Measurements from ENCODE around the gene TFAP2C. TPM values are rescaled to one million over a fixed set of nuclear protein-coding genes. Genes with fewer than 3 reads are reported as not detected.

The TFAP2C gene
- total RNA-seq, 1 donor from 2014 or later = 92.9 TPM

GRCh38 chr20:56592817-56593216 lies 36.3 kb upstream of the TFAP2C start:
- Mint-ChIP-seq H3K36me3 (ENCODE audit: unreplicated experiment) (no peaks in the 10 kb centered on the region), H3K27me3 (ENCODE audit: unreplicated experiment) (peaks cover 13% of the 10 kb centered on the region), H3K9me3 (ENCODE audit: unreplicated experiment) (no peaks in the 10 kb centered on the region), H3K4me3 (ENCODE audit: unreplicated experiment) (no peak overlapping the region), H3K4me1 (ENCODE audit: unreplicated experiment) (no peaks in the 10 kb centered on the region), H3K27ac (ENCODE audit: unreplicated experiment) (no peak overlapping the region)
- no peak for DNase-seq (ENCODE audit: extremely low spot score, unreplicated experiment)
- TF ChIP-seq CTCF (IDR thresholded peaks at IDR 0.05) = no peak

GRCh38 chr20:56595746-56596475 lies 33.2 kb upstream of the TFAP2C start:
- Mint-ChIP-seq H3K4me1 (ENCODE audit: unreplicated experiment) (no peaks in the 10 kb centered on the region), H3K27ac (ENCODE audit: unreplicated experiment) (no peak overlapping the region)
- no peak for DNase-seq (ENCODE audit: extremely low spot score, unreplicated experiment)

GRCh38 chr20:56601166-56601565 lies 27.9 kb upstream of the TFAP2C start:
- H3K4me3 Mint-ChIP-seq (ENCODE audit: unreplicated experiment) = no peak overlapping the region
- DNase-seq (ENCODE audit: extremely low spot score, unreplicated experiment) = no peak
- no peaks in the 10 kb centered on the region for H3K4me1 Mint-ChIP-seq (ENCODE audit: unreplicated experiment)
- H3K27ac Mint-ChIP-seq (ENCODE audit: unreplicated experiment) = no peak overlapping the region
- TF ChIP-seq CTCF (IDR thresholded peaks at IDR 0.05) = no peak
- H3K27me3 Mint-ChIP-seq (ENCODE audit: unreplicated experiment) = peaks cover 9% of the 10 kb centered on the region
- no peaks in the 10 kb centered on the region for H3K36me3 Mint-ChIP-seq (ENCODE audit: unreplicated experiment)
- no peaks in the 10 kb centered on the region for H3K9me3 Mint-ChIP-seq (ENCODE audit: unreplicated experiment)

More at GRCh38 chr20:56595746-56596475, 33.2 kb upstream of the TFAP2C start:
- no peak overlapping the region for H3K4me3 Mint-ChIP-seq (ENCODE audit: unreplicated experiment)
- H3K27me3 Mint-ChIP-seq (ENCODE audit: unreplicated experiment) = peaks cover 9% of the 10 kb centered on the region
- no peaks in the 10 kb centered on the region for H3K36me3 Mint-ChIP-seq (ENCODE audit: unreplicated experiment)
- TF ChIP-seq CTCF (IDR thresholded peaks at IDR 0.05) = no peak
- H3K9me3 Mint-ChIP-seq (ENCODE audit: unreplicated experiment) = no peaks in the 10 kb centered on the region

GRCh38 chr20:56604673-56605072 lies 24.4 kb upstream of the TFAP2C start:
- no peaks in the 10 kb centered on the region for H3K9me3 Mint-ChIP-seq (ENCODE audit: unreplicated experiment)
- no peak overlapping the region for H3K27ac Mint-ChIP-seq (ENCODE audit: unreplicated experiment)
- H3K4me1 Mint-ChIP-seq (ENCODE audit: unreplicated experiment) = no peaks in the 10 kb centered on the region
- no peak overlapping the region for H3K4me3 Mint-ChIP-seq (ENCODE audit: unreplicated experiment)
- peaks cover 3% of the 10 kb centered on the region for H3K27me3 Mint-ChIP-seq (ENCODE audit: unreplicated experiment)
- DNase-seq (ENCODE audit: extremely low spot score, unreplicated experiment) = no peak
- no peak for TF ChIP-seq CTCF (IDR thresholded peaks at IDR 0.05)
- no peaks in the 10 kb centered on the region for H3K36me3 Mint-ChIP-seq (ENCODE audit: unreplicated experiment)

- H3K4me1 Mint-ChIP-seq (ENCODE audit: unreplicated experiment) = no peaks in the 10 kb centered on the region
- no peak overlapping the region for H3K27ac Mint-ChIP-seq (ENCODE audit: unreplicated experiment)
- peaks cover 3% of the 10 kb centered on the region for H3K27me3 Mint-ChIP-seq (ENCODE audit: unreplicated experiment)
- H3K36me3 Mint-ChIP-seq (ENCODE audit: unreplicated experiment) = no peaks in the 10 kb centered on the region
- DNase-seq (ENCODE audit: extremely low spot score, unreplicated experiment) = no peak
- no peak overlapping the region for H3K4me3 Mint-ChIP-seq (ENCODE audit: unreplicated experiment)
- no peaks in the 10 kb centered on the region for H3K9me3 Mint-ChIP-seq (ENCODE audit: unreplicated experiment)
- no peak for TF ChIP-seq CTCF (IDR thresholded peaks at IDR 0.05)
Observed at GRCh38 chr20:56605261-56605996, 23.7 kb upstream of the TFAP2C start.

Data from osteocyte (in vitro differentiated cells).